GM21576 (cell line): ENCODE measurements around the gene GIT1.

ENCODE experiments used
- ATAC-seq: cut with Tn5 transposase; IDR thresholded peaks from one replicate; pipeline ENCODE4 v1.9.1; 2021; ENCODE audit warnings: mild to moderate bottlenecking, moderate library complexity; ENCODE audit not compliant: unreplicated experiment

GIT1 gene

GRCh38 chr17:29593591-29594518, 4.4 kb upstream of the GIT1 start:
- no peak for ATAC-seq

- ATAC-seq = no peak
Observed at GRCh38 chr17:29592850-29593551, 3.6 kb upstream of the GIT1 start, which contains the start of gene ANKRD13B. Gene ANKRD13B (plus strand): TSS chr17:29593132. CDS start chr17:29593622, 490 bp downstream.

- ATAC-seq = no peak
Observed at GRCh38 chr17:29591737-29592608, 2.5 kb upstream of the GIT1 start.

GRCh38 chr17:29591146-29591736, 1.8 kb upstream of the GIT1 start:
- ATAC-seq = no peak

- ATAC-seq = no peak
Observed at GRCh38 chr17:29590411-29591145, 1.1 kb upstream of the GIT1 start.

- ATAC-seq = no peak
Observed at GRCh38 chr17:29588562-29589411, 661 bp downstream of the GIT1 start.

GRCh38 chr17:29588017-29588561, 1.4 kb downstream of the GIT1 start:
- ATAC-seq = no peak

- no peak for ATAC-seq
Observed at GRCh38 chr17:29587591-29587990, 1.9 kb downstream of the GIT1 start.

GRCh38 chr17:29586676-29587469, 2.6 kb downstream of the GIT1 start:
- no peak for ATAC-seq

GRCh38 chr17:29585080-29585751, 4.2 kb downstream of the GIT1 start:
- no peak for ATAC-seq

- ATAC-seq = no peak
Observed at GRCh38 chr17:29584452-29585079, 4.9 kb downstream of the GIT1 start.

- ATAC-seq = no peak
Observed at GRCh38 chr17:29583324-29584248, 5.9 kb downstream of the GIT1 start.

GRCh38 chr17:29582772-29583171, 6.7 kb downstream of the GIT1 start:
- ATAC-seq = no peak

GRCh38 chr17:29582254-29582765, 7.1 kb downstream of the GIT1 start:
- no peak for ATAC-seq

- ATAC-seq = no peak
Observed at GRCh38 chr17:29581583-29582253, 7.7 kb downstream of the GIT1 start.
